Ovary (tissue), 3 donors: ENCODE results near the gene ANK2.

ENCODE experiments used
- CTCF ChIP-seq, 3 donors: fragments of 450-650 bp in 2 of 3; fragments of 200-600 bp in 1 of 3; IDR thresholded peaks; one replicate each; pipeline versions ENCODE4 v1.5.1 to v1.8.0; 2016 to 2022; ENCODE audit warnings: antibody characterized with exemption in 3 of 3, mild to moderate bottlenecking in 1 of 3
- EP300 ChIP-seq: sonication (generic); formaldehyde crosslinking; IDR thresholded peaks from one replicate; pipeline ENCODE4 v1.6.1; 2017; ENCODE audit warnings: antibody characterized with exemption
- donor health status: DM: no; HTN: no; CAD: no.

GRCh38 chr4:113028074-113028473, 21.4 kb upstream of the ANK2 start:
- TF ChIP-seq EP300 (no peak), CTCF (IDR thresholded peaks at IDR 0.05) (no peak)
